ENCODE data around the gene CNBP. TPM values are rescaled to one million over a fixed set of nuclear protein-coding genes. Genes with fewer than 3 reads are reported as not detected.

Gene CNBP
- total RNA-seq, 1 experiment from 2014 or later: 353 TPM

DNA sequence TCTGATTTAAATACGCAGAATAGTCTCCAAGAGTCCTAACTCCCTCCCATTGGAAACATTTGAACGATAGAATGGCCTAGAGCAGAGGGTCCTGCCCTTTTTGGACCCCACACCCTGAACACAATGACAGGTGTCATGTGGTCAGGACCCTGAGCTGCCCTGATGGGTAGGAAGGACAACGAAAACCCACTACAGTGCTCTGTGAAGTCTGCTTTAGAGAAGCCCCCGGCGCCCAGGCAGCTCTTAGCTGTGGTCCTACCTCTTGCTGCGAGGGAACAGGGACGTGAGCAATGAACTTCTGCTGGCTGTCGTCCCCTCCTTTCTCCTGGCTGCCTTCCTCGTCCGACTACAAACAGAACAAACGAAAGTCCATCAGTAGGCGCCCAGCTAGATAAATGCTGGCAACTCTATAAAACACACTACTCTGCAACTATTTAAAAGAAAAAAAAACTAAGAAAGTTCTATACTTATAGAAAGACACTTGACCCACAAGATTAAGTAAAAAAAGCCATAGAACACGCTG, 53.3 kb downstream of the CNBP start:
- no peak overlapping the region for H3K27ac ChIP-seq (ENCODE audit: low read depth, low read length)
- no peaks in the 10 kb centered on the region for H3K9me3 ChIP-seq (ENCODE audit: control insufficient read depth in 1 of 2, insufficient read depth in 1 of 2, low read depth in 1 of 2, low read length in 2 of 2)
- ChIA-PET RAD21 (ENCODE audit: low non-redundant PET in 1 of 2, low total read pairs in 2 of 2, uncharacterized antibody in 2 of 2, unreplicated experiment in 2 of 2) (no interaction called here), POLR2A (no interaction called here), CTCF (no interaction called here)
- no peaks in the 10 kb centered on the region for H3K9me2 ChIP-seq (ENCODE audit: insufficient read depth)
- no peaks in the 10 kb centered on the region for H3K4me1 ChIP-seq (ENCODE audit: control insufficient read depth in 1 of 2, insufficient read depth in 2 of 2, low read length in 2 of 2)
- no peak overlapping the region for H3K4me3 ChIP-seq (replicated peaks in 1 of 2; ENCODE audit: low read depth in 1 of 2, low read length in 2 of 2)
- peaks cover 23 to 26% of the 10 kb centered on the region in 2 experiments; a peak in 3 of 4 replicates for H3K36me3 ChIP-seq (ENCODE audit: control insufficient read depth in 1 of 2, insufficient read depth in 2 of 2, low read length in 2 of 2)
- BruUV-seq (replicated peaks): no TSS peak
- no peak overlapping the region for H3K4me2 ChIP-seq (ENCODE audit: low read length)
- intact Hi-C loops (cut with micrococcal nuclease): no loop called here
- no peak overlapping the region for H2AFZ ChIP-seq (ENCODE audit: low read depth, low read length, poor library complexity, severe bottlenecking)
- no peak for ATAC-seq
- no peaks in the 10 kb centered on the region for H4K20me1 ChIP-seq (ENCODE audit: insufficient read depth)
- H3K9ac ChIP-seq (ENCODE audit: low read length): no peak overlapping the region
- no peaks in the 10 kb centered on the region for H3K27me3 ChIP-seq (ENCODE audit: insufficient read depth, low read length)
- DNase-seq (ENCODE audit: low read depth, low spot score): no peak
- TF ChIP-seq ZNF274 (IDR thresholded peaks at IDR 0.05; ENCODE audit: low read depth, low read length) (no peak), SIN3A (IDR thresholded peaks at IDR 0.05; ENCODE audit: low read depth) (no peak), CBX3 (IDR thresholded peaks at IDR 0.05; ENCODE audit: low read depth) (no peak), SP1 (IDR thresholded peaks at IDR 0.05; ENCODE audit: low read depth) (no peak)
- TF ChIP-seq, protein P1, sequence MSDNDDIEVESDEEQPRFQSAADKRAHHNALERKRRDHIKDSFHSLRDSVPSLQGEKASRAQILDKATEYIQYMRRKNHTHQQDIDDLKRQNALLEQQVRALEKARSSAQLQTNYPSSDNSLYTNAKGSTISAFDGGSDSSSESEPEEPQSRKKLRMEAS (IDR thresholded peaks at IDR 0.05): no peak
- H3K79me2 ChIP-seq (ENCODE audit: insufficient read depth, low read length): no peaks in the 10 kb centered on the region

DNA sequence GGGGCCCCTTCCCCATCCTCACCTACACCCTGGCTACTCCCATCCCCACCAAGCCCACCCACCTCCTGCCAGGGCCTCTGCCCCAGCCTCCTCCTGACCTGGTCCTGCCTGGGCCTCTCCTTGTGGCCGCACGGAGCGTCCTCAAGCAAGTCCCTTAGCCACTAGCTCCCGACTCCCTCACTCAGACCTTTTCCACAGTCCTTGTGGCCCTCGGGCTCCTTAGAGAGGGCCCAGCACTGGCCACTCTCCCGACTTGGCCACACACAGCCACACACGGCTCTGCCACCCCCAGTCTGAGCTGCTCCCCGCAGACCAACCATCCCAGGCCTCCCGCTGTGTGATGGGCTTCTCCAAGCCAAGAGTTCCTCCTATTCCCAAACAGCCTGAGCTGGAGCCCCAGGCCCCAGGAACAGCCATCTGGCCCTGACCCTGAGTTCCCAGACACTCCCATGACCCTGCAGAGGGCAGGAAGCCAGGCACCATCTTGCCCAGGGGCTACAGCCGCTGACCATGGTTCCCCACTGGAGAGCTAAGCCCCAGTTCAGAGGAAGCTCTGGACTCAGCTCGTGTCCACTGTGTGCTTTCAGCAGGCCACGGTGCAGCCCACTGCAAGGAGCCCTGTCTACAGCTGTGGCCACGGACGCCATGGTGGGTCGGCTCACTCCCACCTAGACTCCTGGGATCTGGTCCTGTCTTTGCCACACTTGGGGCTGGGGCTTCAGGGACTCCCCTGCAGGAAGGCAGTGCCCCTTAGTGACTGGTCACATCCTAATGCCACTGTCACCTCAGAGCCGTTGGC, 55.1 kb downstream of the CNBP start:
- no peaks in the 10 kb centered on the region for H4K20me1 ChIP-seq (ENCODE audit: insufficient read depth)
- no peak for DNase-seq (ENCODE audit: low read depth, low spot score)
- no peak overlapping the region for H3K9ac ChIP-seq (ENCODE audit: low read length)
- H3K9me2 ChIP-seq (ENCODE audit: insufficient read depth): no peaks in the 10 kb centered on the region
- H3K27ac ChIP-seq (ENCODE audit: low read depth, low read length): no peak overlapping the region
- BruUV-seq (replicated peaks): no TSS peak
- intact Hi-C loops (cut with micrococcal nuclease): no loop called here
- H3K9me3 ChIP-seq (ENCODE audit: control insufficient read depth in 1 of 2, insufficient read depth in 1 of 2, low read depth in 1 of 2, low read length in 2 of 2): no peaks in the 10 kb centered on the region
- no peak for ATAC-seq
- H3K79me2 ChIP-seq (ENCODE audit: insufficient read depth, low read length): no peaks in the 10 kb centered on the region
- ChIA-PET RAD21 (ENCODE audit: low non-redundant PET in 1 of 2, low total read pairs in 2 of 2, uncharacterized antibody in 2 of 2, unreplicated experiment in 2 of 2) (no interaction called here), POLR2A (no interaction called here), CTCF (no interaction called here)
- no peak overlapping the region for H3K4me3 ChIP-seq (replicated peaks in 1 of 2; ENCODE audit: low read depth in 1 of 2, low read length in 2 of 2)
- no peak overlapping the region for H3K4me2 ChIP-seq (ENCODE audit: low read length)
- peaks cover 2 to 3% of the 10 kb centered on the region in 2 experiments; a peak in 3 of 4 replicates for H3K4me1 ChIP-seq (ENCODE audit: control insufficient read depth in 1 of 2, insufficient read depth in 2 of 2, low read length in 2 of 2)
- no peaks in the 10 kb centered on the region for H3K27me3 ChIP-seq (ENCODE audit: insufficient read depth, low read length)
- no peak overlapping the region for H2AFZ ChIP-seq (ENCODE audit: low read depth, low read length, poor library complexity, severe bottlenecking)
- no peak for TF ChIP-seq ZFX (IDR thresholded peaks at IDR 0.05)
- TF ChIP-seq CEBPB (IDR thresholded peaks at IDR 0.05; ENCODE audit: low read depth): no peak
- no peak for TF ChIP-seq POLR2A (IDR thresholded peaks at IDR 0.05; ENCODE audit: borderline replicate concordance, extremely low read depth, insufficient read depth, insufficient read length)
- TF ChIP-seq CBX3 (IDR thresholded peaks at IDR 0.05; ENCODE audit: low read depth): no peak
- no peak for TF ChIP-seq ELF1 (IDR thresholded peaks at IDR 0.05; ENCODE audit: borderline replicate concordance, low read depth)
- TF ChIP-seq, protein P2, sequence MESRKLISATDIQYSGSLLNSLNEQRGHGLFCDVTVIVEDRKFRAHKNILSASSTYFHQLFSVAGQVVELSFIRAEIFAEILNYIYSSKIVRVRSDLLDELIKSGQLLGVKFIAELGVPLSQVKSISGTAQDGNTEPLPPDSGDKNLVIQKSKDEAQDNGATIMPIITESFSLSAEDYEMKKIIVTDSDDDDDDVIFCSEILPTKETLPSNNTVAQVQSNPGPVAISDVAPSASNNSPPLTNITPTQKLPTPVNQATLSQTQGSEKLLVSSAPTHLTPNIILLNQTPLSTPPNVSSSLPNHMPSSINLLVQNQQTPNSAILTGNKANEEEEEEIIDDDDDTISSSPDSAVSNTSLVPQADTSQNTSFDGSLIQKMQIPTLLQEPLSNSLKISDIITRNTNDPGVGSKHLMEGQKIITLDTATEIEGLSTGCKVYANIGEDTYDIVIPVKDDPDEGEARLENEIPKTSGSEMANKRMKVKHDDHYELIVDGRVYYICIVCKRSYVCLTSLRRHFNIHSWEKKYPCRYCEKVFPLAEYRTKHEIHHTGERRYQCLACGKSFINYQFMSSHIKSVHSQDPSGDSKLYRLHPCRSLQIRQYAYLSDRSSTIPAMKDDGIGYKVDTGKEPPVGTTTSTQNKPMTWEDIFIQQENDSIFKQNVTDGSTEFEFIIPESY (IDR thresholded peaks at IDR 0.05; ENCODE audit: extremely low read depth, insufficient replicate concordance, low read length): no peak
- no peak for TF ChIP-seq POLR2AphosphoS5 (IDR thresholded peaks at IDR 0.05; ENCODE audit: low read depth, low read length)
- TF ChIP-seq ATF3 (IDR thresholded peaks at IDR 0.05): no peak
- TF ChIP-seq SP1 (IDR thresholded peaks at IDR 0.05; ENCODE audit: low read depth): no peak
- TF ChIP-seq ZNF274 (IDR thresholded peaks at IDR 0.05; ENCODE audit: low read depth, low read length): no peak
- TF ChIP-seq FOSL1 (IDR thresholded peaks at IDR 0.05; ENCODE audit: low read depth): no peak
- TF ChIP-seq EZH2phosphoT487 (IDR thresholded peaks at IDR 0.05; ENCODE audit: borderline replicate concordance): no peak
- peaks cover 15 to 19% of the 10 kb centered on the region in 2 experiments; a peak in 3 of 4 replicates for H3K36me3 ChIP-seq (ENCODE audit: control insufficient read depth in 1 of 2, insufficient read depth in 2 of 2, low read length in 2 of 2)
